D721Med (cell line): ENCODE measurements around the gene PSENEN.

Experiments used
- DNase-seq: peaks from one replicate; pipeline ENCODE4 v3.0.0; 2011; ENCODE audit warnings: low spot score; ENCODE audit not compliant: insufficient read length
- FAIRE-seq: peaks from 2 replicates; lab custom pipeline; 2011; peaks lifted over from hg19 to GRCh38; lab: Jason Lieb, UNC
- TF ChIP-seq, protein P1 (sequence below): IDR thresholded peaks from 2 replicates; pipeline ENCODE4 v1.5.1; 2012; ENCODE audit warnings: mild to moderate bottlenecking, control low read depth; ENCODE audit not compliant: insufficient read depth; ENCODE audit errors: missing control alignments

PSENEN gene

DNA sequence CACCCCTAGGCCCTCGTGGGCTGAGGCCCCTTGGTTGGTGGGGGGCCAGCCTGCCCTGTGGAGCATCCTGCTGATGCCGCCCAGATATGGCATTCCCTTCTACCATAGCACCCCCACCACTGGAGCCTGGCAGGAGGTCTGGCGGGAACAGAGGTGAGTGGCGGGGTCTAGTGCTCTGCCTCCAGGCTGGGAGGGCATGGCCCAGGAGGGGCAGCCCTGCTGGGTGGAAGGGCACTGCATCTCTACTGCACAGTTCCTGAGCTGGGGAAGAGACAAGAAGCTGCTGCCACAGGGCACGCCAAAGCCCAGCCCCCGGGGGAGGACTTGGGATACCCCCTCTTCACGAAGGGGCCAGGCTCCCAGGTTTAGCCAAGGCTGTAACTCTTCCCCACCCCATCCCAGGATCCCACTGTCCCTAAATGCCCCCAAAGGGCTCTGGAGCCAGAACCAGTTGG, 30.1 kb upstream of the PSENEN start:
- TF ChIP-seq, protein P1, sequence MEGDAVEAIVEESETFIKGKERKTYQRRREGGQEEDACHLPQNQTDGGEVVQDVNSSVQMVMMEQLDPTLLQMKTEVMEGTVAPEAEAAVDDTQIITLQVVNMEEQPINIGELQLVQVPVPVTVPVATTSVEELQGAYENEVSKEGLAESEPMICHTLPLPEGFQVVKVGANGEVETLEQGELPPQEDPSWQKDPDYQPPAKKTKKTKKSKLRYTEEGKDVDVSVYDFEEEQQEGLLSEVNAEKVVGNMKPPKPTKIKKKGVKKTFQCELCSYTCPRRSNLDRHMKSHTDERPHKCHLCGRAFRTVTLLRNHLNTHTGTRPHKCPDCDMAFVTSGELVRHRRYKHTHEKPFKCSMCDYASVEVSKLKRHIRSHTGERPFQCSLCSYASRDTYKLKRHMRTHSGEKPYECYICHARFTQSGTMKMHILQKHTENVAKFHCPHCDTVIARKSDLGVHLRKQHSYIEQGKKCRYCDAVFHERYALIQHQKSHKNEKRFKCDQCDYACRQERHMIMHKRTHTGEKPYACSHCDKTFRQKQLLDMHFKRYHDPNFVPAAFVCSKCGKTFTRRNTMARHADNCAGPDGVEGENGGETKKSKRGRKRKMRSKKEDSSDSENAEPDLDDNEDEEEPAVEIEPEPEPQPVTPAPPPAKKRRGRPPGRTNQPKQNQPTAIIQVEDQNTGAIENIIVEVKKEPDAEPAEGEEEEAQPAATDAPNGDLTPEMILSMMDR: no peak
- FAIRE-seq: no peak
- DNase-seq: no peak

DNA sequence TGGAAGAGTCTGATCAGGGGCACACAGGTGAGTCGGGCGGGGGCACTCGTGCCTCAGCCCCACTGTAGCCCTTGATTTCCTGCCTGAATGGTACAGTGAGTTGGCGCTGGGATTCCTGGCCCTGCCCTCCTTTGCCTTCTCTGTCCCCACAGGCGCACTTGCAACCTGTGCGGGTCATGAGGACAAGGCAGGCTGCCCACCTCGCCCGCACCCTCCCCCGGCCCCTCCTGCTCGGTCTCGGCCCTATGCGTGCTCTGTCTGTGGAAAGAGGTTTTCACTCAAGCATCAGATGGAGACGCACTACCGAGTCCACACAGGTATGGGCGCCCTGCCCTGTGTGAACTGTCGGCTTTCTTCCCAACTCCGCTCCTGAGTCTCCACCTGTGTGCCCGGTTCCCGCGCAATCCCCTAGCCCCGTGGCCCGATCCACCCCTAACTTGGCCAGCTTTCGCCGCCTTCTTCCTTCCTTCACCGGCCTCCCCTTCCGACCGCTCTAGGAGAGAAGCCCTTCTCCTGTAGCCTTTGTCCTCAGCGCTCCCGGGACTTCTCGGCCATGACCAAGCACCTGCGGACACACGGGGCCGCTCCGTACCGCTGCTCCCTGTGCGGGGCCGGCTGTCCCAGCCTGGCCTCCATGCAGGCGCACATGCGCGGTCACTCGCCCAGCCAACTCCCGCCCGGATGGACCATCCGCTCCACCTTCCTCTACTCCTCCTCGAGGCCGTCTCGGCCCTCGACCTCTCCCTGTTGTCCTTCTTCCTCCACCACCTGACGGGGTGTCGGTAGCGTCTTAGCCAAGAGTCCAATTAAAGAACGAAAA, 29.3 kb upstream of the PSENEN start:
- no peak for FAIRE-seq
- no peak for DNase-seq
- TF ChIP-seq, protein P1: no peak

DNA sequence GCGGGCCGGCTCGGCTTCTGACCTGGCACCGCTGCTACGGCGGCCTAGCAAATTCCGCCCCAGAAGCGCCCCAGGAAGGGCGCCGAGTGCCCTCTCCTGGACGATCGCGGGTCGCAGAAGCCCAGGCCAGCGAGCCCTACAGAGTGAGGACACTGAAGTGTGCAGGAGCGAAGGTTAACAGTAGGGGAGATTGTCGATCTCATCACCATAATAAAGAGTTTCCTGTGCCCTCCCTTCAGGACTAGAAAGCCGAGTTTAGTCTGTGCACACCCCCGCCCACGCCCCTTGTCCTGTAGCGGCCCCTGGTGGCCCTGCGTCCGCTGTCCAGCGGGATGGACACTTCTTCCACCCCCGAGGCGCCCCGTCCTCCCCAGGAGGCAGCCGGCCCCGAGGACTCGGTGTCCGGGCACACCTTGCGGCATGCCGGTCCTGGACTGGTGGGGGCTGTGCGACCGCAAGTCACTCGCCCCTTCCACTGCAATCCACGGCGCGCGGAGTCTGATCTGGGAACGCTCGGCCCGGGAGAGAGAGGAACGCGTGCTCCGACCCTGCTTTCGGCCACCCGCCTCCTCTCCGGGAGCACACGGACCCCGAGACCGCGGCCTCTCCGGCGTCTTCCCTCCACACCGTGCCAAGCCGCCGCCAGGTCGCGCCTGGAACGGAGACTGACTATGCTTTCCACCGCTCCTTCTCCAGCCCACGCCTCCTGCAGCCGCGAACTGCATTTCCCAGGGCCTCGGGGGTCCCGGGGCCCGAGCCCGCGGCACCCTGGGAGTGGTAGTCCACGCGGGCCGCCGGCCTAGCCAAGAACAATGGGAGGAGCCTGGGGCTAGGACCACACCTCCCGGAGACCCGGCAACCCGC, 28.4 kb upstream of the PSENEN start:
- FAIRE-seq (no peak), DNase-seq (peak; percentile 74)
- TF ChIP-seq, protein P1: peak; percentile 50

DNA sequence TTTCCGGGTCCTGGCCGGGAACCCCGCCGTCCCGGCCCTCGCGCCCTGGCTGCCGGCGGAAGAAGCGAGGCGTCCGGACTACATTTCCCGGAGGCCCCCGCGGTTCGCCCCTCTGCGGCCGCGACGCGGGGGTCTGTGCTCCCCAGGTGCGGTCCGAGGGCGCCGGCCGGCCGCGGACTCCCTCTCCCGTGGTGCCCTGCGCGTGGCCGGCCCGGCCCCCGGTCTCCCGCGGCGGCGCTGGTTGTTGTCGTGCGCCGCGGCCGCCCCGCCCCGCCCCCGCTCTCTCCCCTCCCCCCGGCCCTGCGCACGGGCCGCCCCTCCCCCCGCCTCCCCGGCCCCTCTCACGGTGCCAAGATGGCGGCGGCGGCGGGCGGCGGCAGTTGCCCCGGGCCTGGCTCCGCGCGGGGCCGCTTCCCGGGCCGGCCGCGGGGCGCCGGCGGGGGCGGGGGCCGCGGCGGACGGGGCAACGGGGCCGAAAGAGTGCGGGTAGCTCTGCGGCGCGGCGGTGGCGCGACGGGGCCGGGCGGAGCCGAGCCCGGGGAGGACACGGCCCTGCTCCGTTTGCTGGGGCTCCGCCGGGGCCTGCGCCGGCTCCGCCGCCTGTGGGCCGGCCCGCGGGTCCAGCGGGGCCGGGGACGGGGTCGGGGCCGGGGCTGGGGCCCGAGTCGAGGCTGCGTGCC, 27.6 kb upstream of the PSENEN start, which contains the start of gene KMT2B:
Gene KMT2B, plus strand, starts transcription at position 339 of the 680 bp plus-strand sequence. Its CDS starts 16 bp downstream, at position 355.
- TF ChIP-seq, protein P1: no peak
- peak; percentile 99 for DNase-seq

DNA sequence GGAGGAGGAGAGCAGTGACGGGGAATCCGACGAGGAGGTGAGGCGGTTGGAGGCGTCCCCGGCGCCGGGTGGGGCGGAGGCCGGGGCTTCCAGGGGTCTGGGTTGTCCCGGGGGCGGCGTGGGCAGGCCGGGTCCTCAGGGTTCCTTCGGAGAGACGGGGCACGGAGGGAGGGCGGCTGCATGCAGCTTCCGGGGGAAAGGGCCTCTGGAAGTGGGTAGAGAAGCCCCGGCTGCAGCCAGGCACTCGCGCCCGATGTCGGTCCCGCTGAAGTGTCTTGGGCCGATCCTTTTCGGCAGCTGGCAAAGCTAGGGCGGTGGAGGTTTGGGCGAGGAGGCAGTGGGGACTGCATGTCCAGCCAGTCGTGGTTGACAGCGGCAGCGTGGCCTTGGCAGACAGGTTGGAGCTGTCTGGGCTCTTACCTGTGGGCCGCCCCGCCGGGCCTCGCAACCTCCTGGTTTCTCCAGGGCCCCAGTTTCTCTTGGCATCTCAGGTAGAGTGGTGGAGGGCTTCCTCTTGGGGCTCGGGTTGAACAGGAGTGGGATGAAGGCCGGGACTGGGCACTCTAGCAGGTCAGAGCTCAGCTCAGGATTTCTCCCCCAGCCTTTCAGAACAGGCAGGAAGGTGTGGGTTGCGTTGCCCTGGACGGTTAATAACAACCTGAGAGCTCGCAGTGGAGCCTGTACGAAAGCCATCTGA, 27.0 kb upstream of the PSENEN start:
- FAIRE-seq (no peak), DNase-seq (no peak)
- TF ChIP-seq, protein P1: no peak

More for the DNA sequence above, 27.6 kb upstream of the PSENEN start, which contains the start of gene KMT2B:
- FAIRE-seq: no peak

DNA sequence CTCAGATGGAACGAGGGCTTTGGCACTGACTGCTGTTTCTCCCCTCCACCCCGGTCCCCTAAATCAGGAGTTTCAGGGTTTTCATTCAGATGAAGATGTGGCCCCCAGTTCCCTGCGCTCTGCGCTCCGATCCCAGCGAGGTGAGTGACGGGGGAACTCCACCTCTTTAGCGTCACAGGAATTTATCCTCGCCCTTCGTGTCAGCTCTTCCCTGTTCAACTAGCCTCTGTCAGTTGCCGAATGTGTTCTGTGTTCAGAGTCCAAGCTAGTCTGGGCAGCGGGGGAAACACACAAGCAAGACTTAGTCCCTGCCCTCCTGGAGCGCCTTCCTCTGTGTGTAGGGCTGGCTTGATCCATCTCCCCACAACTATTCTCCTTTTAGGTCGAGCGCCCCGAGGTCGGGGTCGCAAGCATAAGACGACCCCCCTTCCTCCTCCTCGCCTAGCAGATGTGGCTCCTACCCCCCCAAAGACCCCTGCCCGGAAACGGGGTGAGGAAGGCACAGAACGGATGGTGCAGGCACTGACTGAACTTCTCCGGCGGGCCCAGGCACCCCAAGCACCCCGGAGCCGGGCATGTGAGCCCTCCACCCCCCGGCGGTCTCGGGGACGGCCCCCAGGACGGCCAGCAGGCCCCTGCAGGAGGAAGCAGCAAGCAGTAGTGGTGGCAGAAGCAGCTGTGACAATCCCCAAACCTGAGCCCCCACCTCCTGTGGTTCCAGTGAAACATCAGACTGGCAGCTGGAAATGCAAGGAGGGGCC, 25.9 kb upstream of the PSENEN start:
- TF ChIP-seq, protein P1: no peak
- DNase-seq (no peak), FAIRE-seq (no peak)
